Activated CD4-positive, alpha-beta T cell treated with anti-CD3 and anti-CD28 coated beads for 24 hours (primary cell): Measurements from ENCODE around the gene NR2C2.
"Not testable (repeated sequence)": the region's sequence is repeated elsewhere in the genome, so short reads cannot be mapped to it uniquely, and the experiment has no call there.

Source experiments
- DNase-seq, 2 donors: peaks; one replicate each; pipeline ENCODE4 v3.0.0-alpha.2; 2020; ENCODE audit warnings: low read depth in 2 of 2

NR2C2 gene

GRCh38 chr3:14959359-14959943, 12.1 kb downstream of the NR2C2 start:
- no peak for DNase-seq

GRCh38 chr3:14962762-14963161, 15.4 kb downstream of the NR2C2 start:
- no peak for DNase-seq

GRCh38 chr3:14967285-14967684, 19.9 kb downstream of the NR2C2 start:
- no peak for DNase-seq

DNA sequence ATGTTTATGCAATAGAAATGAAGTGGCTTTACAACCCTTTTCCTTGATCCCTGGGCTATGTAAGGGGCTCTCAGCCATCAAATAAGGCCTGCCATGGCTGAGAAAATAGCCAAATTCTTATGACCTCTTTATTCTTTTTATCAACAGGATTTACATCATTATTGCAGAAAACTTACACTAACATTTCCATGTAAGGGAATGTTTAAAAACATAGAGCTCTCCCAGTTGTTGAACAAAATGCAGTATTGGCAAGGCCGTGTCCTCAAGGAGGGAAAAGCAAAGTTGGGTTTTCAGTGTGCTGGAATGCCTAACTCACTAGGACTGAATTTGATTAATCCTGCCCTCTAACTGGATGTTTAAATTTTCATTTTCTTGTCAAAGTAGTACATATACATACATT, 22.3 kb downstream of the NR2C2 start:
- DNase-seq: no peak

- no peak for DNase-seq
Measured at GRCh38 chr3:14976317-14976716, 28.9 kb downstream of the NR2C2 start.

- DNase-seq: no peak
Measured at GRCh38 chr3:14980689-14981088, 33.3 kb downstream of the NR2C2 start.

- DNase-seq: no peak
Measured at GRCh38 chr3:14984581-14985113, 37.3 kb downstream of the NR2C2 start.

GRCh38 chr3:14988988-14989394, 41.6 kb downstream of the NR2C2 start:
- peak in 1 of 2 donors; percentile 2 for DNase-seq

GRCh38 chr3:14989943-14990779, 42.8 kb downstream of the NR2C2 start:
- no peak for DNase-seq

- DNase-seq: no peak
Measured at GRCh38 chr3:14990780-14991148, 43.4 kb downstream of the NR2C2 start.

DNA sequence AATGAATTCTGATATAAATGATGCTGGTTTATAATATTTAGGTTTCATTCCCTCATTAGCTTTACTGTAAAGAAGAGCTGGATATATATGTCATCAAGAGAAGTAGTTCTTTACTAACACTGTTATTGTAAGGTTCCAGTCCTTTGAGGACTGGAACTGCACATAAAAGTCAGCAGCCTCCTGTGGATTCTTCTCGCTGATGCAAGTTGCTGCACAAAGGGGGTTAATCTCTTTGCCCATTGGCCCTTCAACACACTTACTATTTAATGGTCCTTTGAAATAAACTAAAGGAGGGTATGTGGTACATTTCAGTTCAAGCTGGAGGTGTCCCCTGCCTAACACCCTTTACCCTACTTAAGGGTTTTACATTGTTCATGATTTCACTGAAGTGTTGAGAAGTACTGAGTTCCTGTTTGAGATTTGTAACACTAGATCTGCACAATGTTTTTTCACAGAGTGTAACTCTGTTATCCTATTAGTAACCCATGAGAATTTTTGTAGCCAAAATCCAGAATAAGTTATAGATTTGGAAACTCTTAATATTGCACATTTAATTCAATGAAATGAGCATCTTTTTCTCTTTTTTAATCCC, 43.9 kb downstream of the NR2C2 start:
- DNase-seq: no peak

DNA sequence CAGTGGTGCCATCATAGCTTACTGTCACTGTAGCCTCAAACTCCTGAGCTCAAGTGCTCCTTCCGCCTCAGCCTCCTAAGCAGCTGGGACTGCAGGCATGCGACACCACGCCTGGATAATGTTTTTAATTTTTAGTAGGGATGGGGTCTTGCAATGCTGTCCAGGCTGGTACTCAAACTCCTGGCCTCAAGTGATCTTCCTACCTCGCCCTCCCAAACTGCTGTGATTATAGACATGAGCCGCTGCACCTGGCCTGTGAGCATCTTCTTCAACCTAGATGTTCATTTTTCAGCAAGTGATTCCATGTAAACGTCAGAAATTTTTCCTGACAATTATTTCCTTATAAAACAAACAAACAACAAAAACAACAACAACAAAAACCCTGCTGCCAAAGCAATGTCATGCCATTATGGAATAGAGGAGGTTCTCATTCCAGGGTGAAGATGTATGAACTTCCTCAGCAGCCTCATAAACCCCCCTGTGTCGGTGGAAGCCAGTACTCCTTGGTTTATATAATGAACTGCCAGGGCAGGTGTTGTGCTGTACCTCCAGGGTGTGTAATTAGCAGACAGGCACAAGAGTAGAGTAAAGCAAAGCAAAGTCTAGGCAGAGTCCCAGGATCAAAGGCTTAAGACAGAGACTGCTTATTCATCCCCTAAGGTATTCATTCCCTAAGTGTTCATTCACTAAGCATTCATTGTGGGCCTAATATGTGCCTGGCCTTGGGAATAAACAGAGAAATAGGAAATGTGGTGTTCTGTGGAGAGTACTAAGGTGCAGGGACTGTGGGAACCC, 44.6 kb downstream of the NR2C2 start:
- no peak for DNase-seq

DNA sequence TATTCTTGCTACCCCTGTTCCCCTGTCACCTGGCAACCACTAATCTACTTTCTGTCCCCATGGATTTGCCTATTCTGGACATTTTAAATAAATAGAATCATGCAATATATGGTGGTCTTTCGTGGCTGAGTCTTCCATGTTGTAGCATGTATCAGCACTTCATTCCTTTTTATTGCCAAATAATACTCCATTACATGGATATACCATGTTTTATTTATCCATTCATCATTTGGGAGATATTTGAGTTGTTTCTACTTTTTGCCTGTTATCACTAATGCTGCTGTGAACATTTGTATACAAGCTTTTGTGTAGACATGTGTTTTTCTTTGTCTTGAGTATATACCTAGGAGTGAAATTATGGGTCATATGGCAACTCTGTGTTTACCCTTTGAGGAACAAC, 50.6 kb downstream of the NR2C2 start:
- no peak for DNase-seq

DNA sequence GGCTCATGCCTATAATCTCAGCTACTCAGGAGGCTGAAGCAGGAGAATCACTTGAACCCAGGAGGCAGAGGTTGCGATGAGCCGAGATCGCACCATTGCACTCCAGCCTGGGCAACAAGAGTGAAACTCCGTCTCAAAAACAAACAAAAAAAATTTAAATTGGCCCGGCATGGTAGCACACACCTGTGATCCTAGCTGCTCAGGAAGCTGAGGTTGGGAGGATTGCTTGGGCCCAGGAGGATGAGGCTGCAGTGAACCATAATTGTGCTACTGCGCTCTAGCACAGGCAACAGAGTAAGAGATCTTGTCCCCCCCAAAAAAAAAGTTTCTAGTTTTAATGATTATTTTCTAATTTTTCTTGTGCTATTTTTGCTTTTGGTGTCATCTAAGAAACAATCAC, 51.8 kb downstream of the NR2C2 start:
- DNase-seq: not testable (repeated sequence)

- DNase-seq: no peak
Measured at GRCh38 chr3:15007681-15008141, 60.3 kb downstream of the NR2C2 start.

GRCh38 chr3:15009167-15009566, 61.8 kb downstream of the NR2C2 start:
- no peak for DNase-seq

GRCh38 chr3:15010664-15011063, 63.3 kb downstream of the NR2C2 start:
- DNase-seq: no peak

DNA sequence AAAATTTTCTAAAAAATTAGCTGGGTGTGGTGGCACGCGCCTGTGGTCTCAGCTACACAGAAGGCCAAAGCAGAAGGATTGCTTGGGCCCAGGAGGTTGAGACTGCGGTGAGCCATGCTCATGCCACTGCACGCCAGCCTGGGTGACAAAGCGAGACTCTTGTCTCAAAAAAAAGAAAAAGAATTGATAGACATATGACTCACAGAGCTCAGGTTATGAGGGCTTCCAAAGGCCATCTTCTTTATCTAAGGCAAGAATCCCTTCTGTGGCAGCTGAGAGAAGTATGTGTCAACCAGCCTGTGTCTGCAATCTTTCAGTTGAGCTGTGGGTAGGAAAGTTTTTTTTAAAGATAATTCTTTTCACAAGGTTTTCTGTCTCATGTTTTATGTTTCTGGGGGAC, 63.8 kb downstream of the NR2C2 start:
- no peak for DNase-seq

GRCh38 chr3:15014606-15015328, 67.4 kb downstream of the NR2C2 start:
- DNase-seq: no peak

DNA sequence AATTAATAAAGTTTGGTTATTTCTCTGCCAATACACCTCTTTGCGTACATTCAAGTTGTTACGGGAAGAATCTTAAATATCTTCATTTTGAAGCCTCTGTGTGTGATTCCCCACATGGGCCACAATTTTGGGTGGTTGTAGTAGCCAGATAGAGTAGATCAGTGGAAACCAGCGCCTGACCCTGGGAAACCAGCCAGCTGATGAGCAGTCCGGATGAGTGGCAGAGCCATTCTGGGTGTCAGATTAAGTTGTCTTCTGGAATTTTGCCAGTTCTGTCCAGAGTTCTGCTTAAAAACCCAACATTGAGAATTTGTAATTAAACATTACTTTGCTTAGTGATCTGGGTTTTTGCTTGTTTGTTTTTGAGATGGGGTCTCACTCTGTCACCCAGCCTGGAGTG, 68.1 kb downstream of the NR2C2 start:
- DNase-seq: no peak

- no peak for DNase-seq
Measured at GRCh38 chr3:15017191-15017590, 69.8 kb downstream of the NR2C2 start.
